ENCODE measurements around the gene SKP2.
"Not testable (repeated sequence)": the region's sequence is repeated elsewhere in the genome, so short reads cannot be mapped to it uniquely, and the experiment has no call there.

DNA sequence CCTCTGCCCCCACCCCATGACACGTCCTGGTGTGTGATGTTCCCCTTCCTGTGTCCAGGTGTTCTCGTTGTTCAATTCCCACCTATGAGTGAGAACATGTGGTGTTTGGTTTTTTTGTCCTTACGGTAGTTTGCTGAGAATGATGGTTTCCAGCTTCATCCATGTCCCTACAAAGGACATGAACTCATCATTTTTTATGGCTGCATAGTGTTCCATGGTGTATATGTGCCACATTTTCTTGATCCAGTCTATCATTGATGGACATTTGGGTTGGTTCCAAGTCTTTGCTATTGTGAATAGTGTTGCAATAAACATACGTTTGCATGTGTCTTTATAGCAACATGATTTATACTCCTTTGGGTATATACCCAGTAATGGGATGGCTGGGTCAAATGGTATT, 32.5 kb downstream of the SKP2 start:
- not testable (repeated sequence) for TF ChIP-seq POLR2A (IDR thresholded peaks at IDR 0.05; ENCODE audit: low read length); GATA1 (IDR thresholded peaks at IDR 0.05; ENCODE audit: low read depth, low read length)

All from erythroblast (primary cell).